ENCODE data around the gene CD22. TPM values are rescaled to one million over a fixed set of nuclear protein-coding genes. Genes with fewer than 3 reads are reported as not detected.

Gene CD22
- total RNA-seq, 1 experiment from 2014 or later, result not detected

DNA sequence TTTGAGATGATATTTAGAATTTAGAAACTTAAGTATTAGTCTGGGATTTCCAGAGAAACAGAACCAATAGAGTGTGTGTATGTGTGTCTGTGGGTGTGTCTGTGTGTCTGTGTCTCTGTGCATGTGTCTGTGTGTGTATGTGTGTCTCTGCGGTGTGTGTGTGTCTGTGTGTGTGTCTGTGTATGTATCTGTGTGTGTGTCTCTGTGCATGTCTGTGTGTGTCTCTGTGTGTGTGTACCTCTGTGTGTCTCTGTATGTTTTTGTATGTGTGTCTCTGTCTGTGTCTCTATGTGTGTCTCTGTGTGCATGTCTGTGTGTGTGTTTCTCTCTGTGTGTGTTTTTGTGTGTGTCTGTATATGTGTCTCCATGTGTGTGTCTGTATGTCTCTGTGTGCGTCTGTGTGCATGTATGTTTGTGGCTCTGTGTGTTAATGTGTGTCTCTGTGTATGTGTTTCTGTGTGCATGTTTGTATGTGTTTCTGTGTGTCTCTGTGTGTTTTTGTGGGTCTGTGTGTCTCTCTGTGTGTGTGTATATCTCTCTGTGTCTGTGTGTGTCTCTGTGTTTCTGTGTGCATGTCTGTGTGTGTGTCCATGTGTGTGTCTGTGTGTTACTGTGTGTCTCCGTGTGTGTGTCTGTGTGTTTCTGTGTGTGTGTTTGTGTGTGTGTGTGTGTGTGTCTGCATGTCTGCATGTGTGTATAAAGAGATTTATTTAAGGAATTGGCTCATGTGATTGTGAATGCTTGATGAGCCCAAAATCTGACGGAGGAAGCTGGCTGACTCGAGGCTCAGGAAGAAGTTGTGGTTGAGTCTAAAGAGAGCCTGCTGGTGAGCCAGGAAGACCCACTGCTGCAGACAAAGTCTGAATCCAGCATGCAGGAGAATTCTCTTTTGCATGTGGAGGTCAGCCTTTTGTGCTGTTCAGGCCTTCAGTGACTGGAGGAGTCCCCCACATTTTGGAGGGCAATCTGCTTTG lies 64.0 kb downstream of the CD22 start:
- no peak for DNase-seq
- Mint-ChIP-seq H3K9me3 (peaks cover 5 to 18% of the 10 kb centered on the region in 2 experiments; a peak in 4 of 5 replicates), H3K4me1 (peaks cover 4% of the 10 kb centered on the region in 2 experiments; a peak in 2 of 4 replicates), H3K4me3 (no peak overlapping the region), H3K27ac (no peak overlapping the region), H3K27me3 (ENCODE audit: low read depth) (no peaks in the 10 kb centered on the region; the same call in 1 of the 2 replicates), H3K36me3 (ENCODE audit: insufficient read depth in 1 of 3, low read depth in 3 of 3) (no peaks in the 10 kb centered on the region; a peak in 1 of 7 replicates)
- H2BK15ac ChIP-seq (ENCODE audit: low read depth, low read length), result no peak overlapping the region
- H2AK5ac ChIP-seq (ENCODE audit: insufficient read length, low read length), result no peak overlapping the region
- no peak overlapping the region for H3K4me2 ChIP-seq (ENCODE audit: insufficient read depth, insufficient read length, low read length)
- H3K79me1 ChIP-seq (ENCODE audit: insufficient read depth, low read depth, low read length, poor library complexity, severe bottlenecking), result no peaks in the 10 kb centered on the region
- no peak overlapping the region for H3K14ac ChIP-seq (ENCODE audit: insufficient read depth, low read length)
- H3K79me2 ChIP-seq (ENCODE audit: insufficient read depth, low read length), result no peaks in the 10 kb centered on the region
- H2BK120ac ChIP-seq (ENCODE audit: low read depth, low read length, poor library complexity, severe bottlenecking), result no peak overlapping the region
- no peaks in the 10 kb centered on the region for H3K9me3 ChIP-seq (ENCODE audit: control insufficient read depth, low read depth, low read length)
- H3K4ac ChIP-seq (ENCODE audit: low read depth, low read length), result no peak overlapping the region
- H4K91ac ChIP-seq (ENCODE audit: insufficient read length, low read depth, low read length), result no peak overlapping the region
- H3K27me3 ChIP-seq (ENCODE audit: insufficient read depth, low read length), result no peaks in the 10 kb centered on the region
- no peak overlapping the region for H4K5ac ChIP-seq (ENCODE audit: insufficient read length, low read depth, low read length)
- no CpG with 5 or more reads among the region's 5 CpGs for WGBS (ENCODE audit: extremely low coverage, insufficient read length, low lambda C conversion rate)
- no peak overlapping the region for H2BK12ac ChIP-seq (ENCODE audit: insufficient read length, low read depth, low read length)
- H3K56ac ChIP-seq (ENCODE audit: insufficient read length, low read depth, low read length), result no peak overlapping the region
- H3T11ph ChIP-seq (ENCODE audit: low read length), result no peak overlapping the region
- no peaks in the 10 kb centered on the region for H3K23me2 ChIP-seq (ENCODE audit: insufficient read length, low read depth, low read length, poor library complexity, severe bottlenecking)
- no peak overlapping the region for H2BK5ac ChIP-seq (ENCODE audit: insufficient read length, low read length)
- no peaks in the 10 kb centered on the region for H4K20me1 ChIP-seq (ENCODE audit: control insufficient read depth, insufficient read depth, insufficient read length)
- no peak overlapping the region for H3K18ac ChIP-seq (ENCODE audit: insufficient read length, low read depth, low read length)
- H2AFZ ChIP-seq (ENCODE audit: low read length), result no peak overlapping the region
- no peak for TF ChIP-seq CTCF (conservative IDR thresholded peaks at IDR 0.05)
- H4K8ac ChIP-seq (replicated peaks; ENCODE audit: insufficient read length, low read depth, low read length), result no peak overlapping the region
- H3K4me1 ChIP-seq (ENCODE audit: insufficient read depth, low read length), result no peaks in the 10 kb centered on the region
- H3K23ac ChIP-seq (ENCODE audit: insufficient read length, low read depth, low read length), result no peak overlapping the region
- H2BK20ac ChIP-seq (ENCODE audit: low read depth, low read length, poor library complexity, severe bottlenecking), result no peak overlapping the region
- H3K9ac ChIP-seq (ENCODE audit: extremely low read depth, insufficient read length, low read length), result no peak overlapping the region
- no peak overlapping the region for H3K27ac ChIP-seq (ENCODE audit: insufficient read length, low read depth, low read length)

Measured in H9 (cell line).